ENCODE measurements around the gene SLC12A3. TPM values are rescaled to one million over a fixed set of nuclear protein-coding genes. Genes with fewer than 3 reads are reported as not detected.

SLC12A3 gene
- total and polyA plus RNA-seq, 2 of the 4 experiments (the other 2 are of a cell fraction): not detected

- Histone ChIP-seq H4K91ac (ENCODE audit: insufficient read depth, low read depth, low read length) (no peak overlapping the region), H3K4me1 (ENCODE audit: control insufficient read depth, insufficient read depth, low read length) (no peaks in the 10 kb centered on the region), H3K23ac (ENCODE audit: low read depth, low read length) (no peak overlapping the region), H2BK120ac (ENCODE audit: low read depth, low read length) (no peak overlapping the region), H3K36me3 (ENCODE audit: control insufficient read depth, insufficient read depth, low read length) (no peaks in the 10 kb centered on the region), H4K8ac (ENCODE audit: low read depth in 2 of 2, low read length in 2 of 2) (no peak overlapping the region), H3K79me1 (ENCODE audit: low read depth in 1 of 2, low read length in 2 of 2) (no peaks in the 10 kb centered on the region), H2AK9ac (replicated peaks; ENCODE audit: low read depth, low read length, poor library complexity) (no peak overlapping the region), H3K14ac (replicated peaks; ENCODE audit: low read depth, low read length) (no peak overlapping the region), H2BK5ac (ENCODE audit: low read depth, low read length, poor library complexity, severe bottlenecking) (no peak overlapping the region), H3K56ac (ENCODE audit: extremely low read depth, insufficient read depth, low read length) (no peak overlapping the region), H3K4ac (ENCODE audit: low read depth, low read length) (no peak overlapping the region), H2AFZ (replicated peaks; ENCODE audit: low read length, poor library complexity) (no peak overlapping the region), H2BK15ac (ENCODE audit: low read depth, low read length) (no peak overlapping the region), H4K5ac (ENCODE audit: low read depth, low read length) (no peak overlapping the region), H3K27ac (ENCODE audit: insufficient read depth, low read length) (no peak overlapping the region), H2BK20ac (ENCODE audit: low read depth, low read length) (no peak overlapping the region), H3K4me3 (ENCODE audit: insufficient read depth, low read depth, low read length) (no peak overlapping the region), H3K9me1 (ENCODE audit: insufficient read depth, low read length) (no peaks in the 10 kb centered on the region), H3K4me2 (ENCODE audit: low read depth, low read length) (no peak overlapping the region), H4K20me1 (ENCODE audit: insufficient read depth, low read length) (no peaks in the 10 kb centered on the region), H3K18ac (ENCODE audit: low read depth, low read length) (no peak overlapping the region), H3K9ac (ENCODE audit: low read depth, low read length) (no peak overlapping the region), H3K27me3 (ENCODE audit: control insufficient read depth, insufficient read depth, low read length) (peaks cover 19% of the 10 kb centered on the region; the same call in 1 of the 2 replicates), H3K9me3 (ENCODE audit: control insufficient read depth, insufficient read depth, low read length) (no peaks in the 10 kb centered on the region), H2AK5ac (ENCODE audit: low read depth, low read length) (no peak overlapping the region)
- no TSS peak for BruUV-seq (replicated peaks)
- ATAC-seq (ENCODE audit: low read depth) (no peak), DNase-seq (no peak)
- POLR2A ChIA-PET (ENCODE audit: unreplicated experiment): no interaction called here
- CTCF ChIA-PET: no interaction called here
- no peak for TF ChIP-seq BHLHE40 (IDR thresholded peaks at IDR 0.05; ENCODE audit: low read depth, low read length)
- no peak for TF ChIP-seq MXI1 (IDR thresholded peaks at IDR 0.05; ENCODE audit: borderline replicate concordance, low read depth, low read length)
- TF ChIP-seq RFX5 (IDR thresholded peaks at IDR 0.05; ENCODE audit: low read depth, low read length): no peak
- TF ChIP-seq ELK1 (IDR thresholded peaks at IDR 0.05; ENCODE audit: borderline replicate concordance, low read depth, low read length): no peak
- no peak for TF ChIP-seq CHD1 (IDR thresholded peaks at IDR 0.05; ENCODE audit: low read depth, low read length)
- no peak for TF ChIP-seq POLR2A (IDR thresholded peaks at IDR 0.05; ENCODE audit: low read depth, low read length)
- TF ChIP-seq MAFK (IDR thresholded peaks at IDR 0.05; ENCODE audit: low read depth, low read length): no peak
- TF ChIP-seq FOS (IDR thresholded peaks at IDR 0.05; ENCODE audit: low read depth, low read length): no peak
- no peak for TF ChIP-seq USF2 (IDR thresholded peaks at IDR 0.05; ENCODE audit: low read depth, low read length)
- dilution Hi-C loops (cut with HindIII; ENCODE audit: low sequenced_read_pairs, unreplicated experiment): no loop called here
- WGBS, 2 experiments (ENCODE audit: extremely low coverage in 2 of 2, insufficient read length in 1 of 2): no CpG with 5 or more reads among the region's 4 CpGs
- intact Hi-C loops (cut with micrococcal nuclease): no loop called here
- in situ Hi-C loops (cut with MboI; ENCODE audit: low sequenced_read_pairs): no loop called here
Measured at GRCh38 chr16:56880685-56881084, 15.7 kb downstream of the SLC12A3 start.
